GM23338 (cell line): ENCODE measurements around the gene EHD3. TPM values are rescaled to one million over a fixed set of nuclear protein-coding genes. Genes with fewer than 3 reads are reported as not detected.

Source experiments
- ATAC-seq: fragments of 200-7000 bp; cut with Tn5 transposase; 3 replicates; pipeline ENCODE4 v1.9.1; 2020
- DNase-seq: peaks from one replicate; pipeline ENCODE4 v3.0.0-alpha.2; 2015; ENCODE audit warnings: low spot score
- H2AFZ ChIP-seq: fragments of 200-600 bp; sonication (generic); 2 replicates; pipeline ENCODE4 v1.8.0; 2016; ENCODE audit warnings: antibody characterized with exemption, mild to moderate bottlenecking, moderate library complexity
- H3F3A ChIP-seq: fragments of 200-600 bp; sonication (generic); replicated peaks from 2 replicates; pipeline ENCODE4 v1.8.0; 2017; ENCODE audit warnings: antibody characterized with exemption, mixed run types, low read depth
- H3K27ac ChIP-seq: fragments of 200-600 bp; sonication (generic); 2 replicates; pipeline ENCODE4 v1.6.1; 2016; ENCODE audit warnings: low read depth
- H3K27me3 ChIP-seq: fragments of 200-600 bp; sonication (generic); 2 replicates; pipeline ENCODE4 v1.8.0; 2016; ENCODE audit warnings: mild to moderate bottlenecking, mixed run types, moderate library complexity; ENCODE audit not compliant: insufficient read depth
- H3K36me3 ChIP-seq: fragments of 200-600 bp; sonication (generic); 2 replicates; pipeline ENCODE4 v1.8.0; 2016; ENCODE audit warnings: mild to moderate bottlenecking; ENCODE audit not compliant: insufficient read depth
- H3K4me1 ChIP-seq: fragments of 200-600 bp; sonication (generic); 2 replicates; pipeline ENCODE4 v1.8.0; 2016; ENCODE audit warnings: mild to moderate bottlenecking, moderate library complexity; ENCODE audit not compliant: insufficient read depth
- H3K4me2 ChIP-seq: fragments of 200-600 bp; sonication (generic); 2 replicates; pipeline ENCODE4 v1.7.1; 2017; ENCODE audit warnings: mixed run types
- H3K4me3 ChIP-seq: fragments of 200-600 bp; sonication (generic); 2 replicates; pipeline ENCODE4 v1.6.1; 2016; ENCODE audit warnings: mixed run types
- H3K79me2 ChIP-seq: fragments of 200-600 bp; sonication (generic); replicated peaks from 2 replicates; pipeline ENCODE4 v1.8.0; 2017; ENCODE audit warnings: mild to moderate bottlenecking; ENCODE audit not compliant: insufficient read depth
- H3K9me2 ChIP-seq: fragments of 200-600 bp; sonication (generic); 2 replicates; pipeline ENCODE4 v1.8.0; 2017; ENCODE audit not compliant: insufficient read depth
- H4K20me1 ChIP-seq: fragments of 200-600 bp; sonication (generic); replicated peaks from 2 replicates; pipeline ENCODE4 v1.8.0; 2017; ENCODE audit warnings: mild to moderate bottlenecking; ENCODE audit not compliant: insufficient read depth
- H3K27ac Mint-ChIP-seq: 2 replicates; pipeline ENCODE4 v1.8.0; 2020; ENCODE audit warnings: inconsistent platforms, mild to moderate bottlenecking, moderate library complexity, mixed read lengths
- H3K27me3 Mint-ChIP-seq: 3 replicates; pipeline ENCODE4 v1.8.0; 2022; ENCODE audit warnings: low read depth, mild to moderate bottlenecking, moderate library complexity, mixed read lengths, inconsistent platforms; ENCODE audit not compliant: insufficient read depth, poor library complexity
- H3K36me3 Mint-ChIP-seq: 3 replicates; pipeline ENCODE4 v1.8.0; 2021; ENCODE audit warnings: low read depth, mild to moderate bottlenecking, inconsistent platforms, moderate library complexity, mixed read lengths
- H3K4me1 Mint-ChIP-seq: 3 replicates; pipeline ENCODE4 v1.8.0; 2020; ENCODE audit warnings: mild to moderate bottlenecking, inconsistent platforms, mixed read lengths
- H3K4me3 Mint-ChIP-seq: 3 replicates; pipeline ENCODE4 v1.8.0; 2021; ENCODE audit warnings: moderate library complexity, mild to moderate bottlenecking, inconsistent platforms, mixed read lengths
- H3K9me3 Mint-ChIP-seq: 3 replicates; pipeline ENCODE4 v1.8.0; 2020; ENCODE audit warnings: moderate library complexity, mild to moderate bottlenecking, inconsistent platforms, mixed read lengths
- EZH2 ChIP-seq: fragments of 200-600 bp; sonication (generic); IDR thresholded peaks from one replicate; pipeline ENCODE4 v1.8.0; 2017; ENCODE audit warnings: antibody characterized with exemption, mild to moderate bottlenecking, low read depth; ENCODE audit not compliant: unreplicated experiment
- NANOG ChIP-seq: IDR thresholded peaks from 2 replicates; pipeline ENCODE4 v1.6.1; 2016; ENCODE audit warnings: antibody characterized with exemption, borderline replicate concordance
- POLR2AphosphoS5 ChIP-seq: IDR thresholded peaks from 2 replicates; pipeline ENCODE4 v1.6.1; 2016; ENCODE audit warnings: antibody characterized with exemption, low read depth
- ZNF331 ChIP-seq: fragments of 250-450 bp; sonication (Bioruptor Pico); IDR thresholded peaks from 2 replicates; pipeline ENCODE4 v1.5.0; 2020; ENCODE audit warnings: low read depth, mild to moderate bottlenecking, moderate library complexity
- polyA plus RNA-seq: library from polyadenylated mRNA; unstranded; fragments of >200 nt; fragmentation: Nextera tagmentation; extraction: Ambion mirVana; gene quantifications from 2 replicates; pipeline ENCODE4 v1.2.1, GENCODE V29; 2016
- total RNA-seq: library from RNA; depleted of rRNA; stranded (reverse); fragments of >200 nt; shearing (Covaris generic); gene quantifications from 2 replicates; pipeline ENCODE4 v1.2.3, GENCODE V29; 2014
- TF ChIP-seq, protein P1 (sequence below): IDR thresholded peaks from one replicate; pipeline ENCODE4 v1.6.1; 2018; ENCODE audit warnings: antibody characterized with exemption; ENCODE audit not compliant: unreplicated experiment
- TF ChIP-seq, protein P2 (sequence below): fragments of 250-450 bp; sonication (Bioruptor Pico); IDR thresholded peaks from 2 replicates; pipeline ENCODE4 v1.5.0; 2020; ENCODE audit warnings: mild to moderate bottlenecking, moderate library complexity
- TF ChIP-seq, protein P3 (sequence below): IDR thresholded peaks from 2 replicates; pipeline ENCODE4 v1.6.1; 2016; ENCODE audit warnings: antibody characterized with exemption
- TF ChIP-seq, protein P4 (sequence below), 2 experiments: fragments of 200-600 bp in 1 of 2; sonication (generic) in 1 of 2; conservative IDR thresholded peaks; 2 replicates each; pipeline versions ENCODE4 v1.5.1 to v1.6.1; 2016 to 2017; ENCODE audit warnings: antibody characterized with exemption in 2 of 2, low read depth in 2 of 2, mild to moderate bottlenecking in 2 of 2, moderate library complexity in 1 of 2

EHD3 gene
- total and polyA plus RNA-seq, 2 experiments from 2014 or later: 3.3 to 12.6 TPM

DNA sequence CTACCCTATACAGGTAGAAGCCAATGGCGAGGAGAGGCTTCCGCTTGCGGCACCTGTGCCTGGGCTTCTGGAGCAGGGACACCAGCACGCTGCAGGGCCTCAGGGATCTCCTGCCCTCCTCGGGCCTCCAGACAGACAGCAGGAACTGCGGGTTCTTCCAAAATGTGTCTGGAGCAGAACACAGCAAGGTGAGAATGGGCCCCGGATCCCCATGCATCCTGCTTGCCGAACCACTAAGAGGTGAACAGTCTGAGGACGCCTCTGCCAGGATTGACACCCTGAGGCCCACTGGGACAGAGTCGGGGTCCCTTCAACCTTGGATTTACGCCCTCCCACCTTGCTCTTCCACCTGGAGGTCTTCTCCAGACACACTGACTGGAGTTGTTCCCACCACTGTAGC, 42.0 kb upstream of the EHD3 start:
- Histone ChIP-seq H3K4me2 (no peak overlapping the region), H3K27ac (no peak overlapping the region), H3K4me1 (no peaks in the 10 kb centered on the region), H2AFZ (no peak overlapping the region), H3K36me3 (no peaks in the 10 kb centered on the region), H3K79me2 (no peaks in the 10 kb centered on the region), H3K27me3 (no peaks in the 10 kb centered on the region), H4K20me1 (no peaks in the 10 kb centered on the region), H3K4me3 (no peak overlapping the region), H3F3A (no peaks in the 10 kb centered on the region), H3K9me2 (no peaks in the 10 kb centered on the region; the same call in 1 of the 2 replicates)
- no peak overlapping the region for H3K4me3 Mint-ChIP-seq
- peaks cover 8% of the 10 kb centered on the region for H3K27me3 Mint-ChIP-seq
- H3K27ac Mint-ChIP-seq: no peak overlapping the region
- TF ChIP-seq NANOG (no peak), POLR2AphosphoS5 (no peak), ZNF331 (CRISPR knock-in tag) (no peak), EZH2 (no peak)
- TF ChIP-seq, protein P1, sequence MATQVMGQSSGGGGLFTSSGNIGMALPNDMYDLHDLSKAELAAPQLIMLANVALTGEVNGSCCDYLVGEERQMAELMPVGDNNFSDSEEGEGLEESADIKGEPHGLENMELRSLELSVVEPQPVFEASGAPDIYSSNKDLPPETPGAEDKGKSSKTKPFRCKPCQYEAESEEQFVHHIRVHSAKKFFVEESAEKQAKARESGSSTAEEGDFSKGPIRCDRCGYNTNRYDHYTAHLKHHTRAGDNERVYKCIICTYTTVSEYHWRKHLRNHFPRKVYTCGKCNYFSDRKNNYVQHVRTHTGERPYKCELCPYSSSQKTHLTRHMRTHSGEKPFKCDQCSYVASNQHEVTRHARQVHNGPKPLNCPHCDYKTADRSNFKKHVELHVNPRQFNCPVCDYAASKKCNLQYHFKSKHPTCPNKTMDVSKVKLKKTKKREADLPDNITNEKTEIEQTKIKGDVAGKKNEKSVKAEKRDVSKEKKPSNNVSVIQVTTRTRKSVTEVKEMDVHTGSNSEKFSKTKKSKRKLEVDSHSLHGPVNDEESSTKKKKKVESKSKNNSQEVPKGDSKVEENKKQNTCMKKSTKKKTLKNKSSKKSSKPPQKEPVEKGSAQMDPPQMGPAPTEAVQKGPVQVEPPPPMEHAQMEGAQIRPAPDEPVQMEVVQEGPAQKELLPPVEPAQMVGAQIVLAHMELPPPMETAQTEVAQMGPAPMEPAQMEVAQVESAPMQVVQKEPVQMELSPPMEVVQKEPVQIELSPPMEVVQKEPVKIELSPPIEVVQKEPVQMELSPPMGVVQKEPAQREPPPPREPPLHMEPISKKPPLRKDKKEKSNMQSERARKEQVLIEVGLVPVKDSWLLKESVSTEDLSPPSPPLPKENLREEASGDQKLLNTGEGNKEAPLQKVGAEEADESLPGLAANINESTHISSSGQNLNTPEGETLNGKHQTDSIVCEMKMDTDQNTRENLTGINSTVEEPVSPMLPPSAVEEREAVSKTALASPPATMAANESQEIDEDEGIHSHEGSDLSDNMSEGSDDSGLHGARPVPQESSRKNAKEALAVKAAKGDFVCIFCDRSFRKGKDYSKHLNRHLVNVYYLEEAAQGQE: no peak
- TF ChIP-seq, protein P2, sequence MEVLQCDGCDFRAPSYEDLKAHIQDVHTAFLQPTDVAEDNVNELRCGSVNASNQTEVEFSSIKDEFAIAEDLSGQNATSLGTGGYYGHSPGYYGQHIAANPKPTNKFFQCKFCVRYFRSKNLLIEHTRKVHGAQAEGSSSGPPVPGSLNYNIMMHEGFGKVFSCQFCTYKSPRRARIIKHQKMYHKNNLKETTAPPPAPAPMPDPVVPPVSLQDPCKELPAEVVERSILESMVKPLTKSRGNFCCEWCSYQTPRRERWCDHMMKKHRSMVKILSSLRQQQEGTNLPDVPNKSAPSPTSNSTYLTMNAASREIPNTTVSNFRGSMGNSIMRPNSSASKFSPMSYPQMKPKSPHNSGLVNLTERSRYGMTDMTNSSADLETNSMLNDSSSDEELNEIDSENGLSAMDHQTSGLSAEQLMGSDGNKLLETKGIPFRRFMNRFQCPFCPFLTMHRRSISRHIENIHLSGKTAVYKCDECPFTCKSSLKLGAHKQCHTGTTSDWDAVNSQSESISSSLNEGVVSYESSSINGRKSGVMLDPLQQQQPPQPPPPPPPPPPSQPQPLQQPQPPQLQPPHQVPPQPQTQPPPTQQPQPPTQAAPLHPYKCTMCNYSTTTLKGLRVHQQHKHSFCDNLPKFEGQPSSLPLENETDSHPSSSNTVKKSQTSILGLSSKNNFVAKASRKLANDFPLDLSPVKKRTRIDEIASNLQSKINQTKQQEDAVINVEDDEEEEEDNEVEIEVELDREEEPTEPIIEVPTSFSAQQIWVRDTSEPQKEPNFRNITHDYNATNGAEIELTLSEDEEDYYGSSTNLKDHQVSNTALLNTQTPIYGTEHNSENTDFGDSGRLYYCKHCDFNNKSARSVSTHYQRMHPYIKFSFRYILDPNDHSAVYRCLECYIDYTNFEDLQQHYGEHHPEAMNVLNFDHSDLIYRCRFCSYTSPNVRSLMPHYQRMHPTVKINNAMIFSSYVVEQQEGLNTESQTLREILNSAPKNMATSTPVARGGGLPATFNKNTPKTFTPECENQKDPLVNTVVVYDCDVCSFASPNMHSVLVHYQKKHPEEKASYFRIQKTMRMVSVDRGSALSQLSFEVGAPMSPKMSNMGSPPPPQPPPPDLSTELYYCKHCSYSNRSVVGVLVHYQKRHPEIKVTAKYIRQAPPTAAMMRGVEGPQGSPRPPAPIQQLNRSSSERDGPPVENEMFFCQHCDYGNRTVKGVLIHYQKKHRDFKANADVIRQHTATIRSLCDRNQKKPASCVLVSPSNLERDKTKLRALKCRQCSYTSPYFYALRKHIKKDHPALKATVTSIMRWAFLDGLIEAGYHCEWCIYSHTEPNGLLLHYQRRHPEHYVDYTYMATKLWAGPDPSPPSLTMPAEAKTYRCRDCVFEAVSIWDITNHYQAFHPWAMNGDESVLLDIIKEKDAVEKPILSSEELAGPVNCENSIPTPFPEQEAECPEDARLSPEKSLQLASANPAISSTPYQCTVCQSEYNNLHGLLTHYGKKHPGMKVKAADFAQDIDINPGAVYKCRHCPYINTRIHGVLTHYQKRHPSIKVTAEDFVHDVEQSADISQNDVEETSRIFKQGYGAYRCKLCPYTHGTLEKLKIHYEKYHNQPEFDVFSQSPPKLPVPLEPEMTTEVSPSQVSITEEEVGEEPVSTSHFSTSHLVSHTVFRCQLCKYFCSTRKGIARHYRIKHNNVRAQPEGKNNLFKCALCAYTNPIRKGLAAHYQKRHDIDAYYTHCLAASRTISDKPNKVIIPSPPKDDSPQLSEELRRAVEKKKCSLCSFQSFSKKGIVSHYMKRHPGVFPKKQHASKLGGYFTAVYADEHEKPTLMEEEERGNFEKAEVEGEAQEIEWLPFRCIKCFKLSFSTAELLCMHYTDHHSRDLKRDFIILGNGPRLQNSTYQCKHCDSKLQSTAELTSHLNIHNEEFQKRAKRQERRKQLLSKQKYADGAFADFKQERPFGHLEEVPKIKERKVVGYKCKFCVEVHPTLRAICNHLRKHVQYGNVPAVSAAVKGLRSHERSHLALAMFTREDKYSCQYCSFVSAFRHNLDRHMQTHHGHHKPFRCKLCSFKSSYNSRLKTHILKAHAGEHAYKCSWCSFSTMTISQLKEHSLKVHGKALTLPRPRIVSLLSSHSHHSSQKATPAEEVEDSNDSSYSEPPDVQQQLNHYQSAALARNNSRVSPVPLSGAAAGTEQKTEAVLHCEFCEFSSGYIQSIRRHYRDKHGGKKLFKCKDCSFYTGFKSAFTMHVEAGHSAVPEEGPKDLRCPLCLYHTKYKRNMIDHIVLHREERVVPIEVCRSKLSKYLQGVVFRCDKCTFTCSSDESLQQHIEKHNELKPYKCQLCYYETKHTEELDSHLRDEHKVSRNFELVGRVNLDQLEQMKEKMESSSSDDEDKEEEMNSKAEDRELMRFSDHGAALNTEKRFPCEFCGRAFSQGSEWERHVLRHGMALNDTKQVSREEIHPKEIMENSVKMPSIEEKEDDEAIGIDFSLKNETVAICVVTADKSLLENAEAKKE (CRISPR knock-in tag): no peak
- TF ChIP-seq, protein P3, sequence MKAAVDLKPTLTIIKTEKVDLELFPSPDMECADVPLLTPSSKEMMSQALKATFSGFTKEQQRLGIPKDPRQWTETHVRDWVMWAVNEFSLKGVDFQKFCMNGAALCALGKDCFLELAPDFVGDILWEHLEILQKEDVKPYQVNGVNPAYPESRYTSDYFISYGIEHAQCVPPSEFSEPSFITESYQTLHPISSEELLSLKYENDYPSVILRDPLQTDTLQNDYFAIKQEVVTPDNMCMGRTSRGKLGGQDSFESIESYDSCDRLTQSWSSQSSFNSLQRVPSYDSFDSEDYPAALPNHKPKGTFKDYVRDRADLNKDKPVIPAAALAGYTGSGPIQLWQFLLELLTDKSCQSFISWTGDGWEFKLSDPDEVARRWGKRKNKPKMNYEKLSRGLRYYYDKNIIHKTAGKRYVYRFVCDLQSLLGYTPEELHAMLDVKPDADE: no peak
- TF ChIP-seq, protein P4, sequence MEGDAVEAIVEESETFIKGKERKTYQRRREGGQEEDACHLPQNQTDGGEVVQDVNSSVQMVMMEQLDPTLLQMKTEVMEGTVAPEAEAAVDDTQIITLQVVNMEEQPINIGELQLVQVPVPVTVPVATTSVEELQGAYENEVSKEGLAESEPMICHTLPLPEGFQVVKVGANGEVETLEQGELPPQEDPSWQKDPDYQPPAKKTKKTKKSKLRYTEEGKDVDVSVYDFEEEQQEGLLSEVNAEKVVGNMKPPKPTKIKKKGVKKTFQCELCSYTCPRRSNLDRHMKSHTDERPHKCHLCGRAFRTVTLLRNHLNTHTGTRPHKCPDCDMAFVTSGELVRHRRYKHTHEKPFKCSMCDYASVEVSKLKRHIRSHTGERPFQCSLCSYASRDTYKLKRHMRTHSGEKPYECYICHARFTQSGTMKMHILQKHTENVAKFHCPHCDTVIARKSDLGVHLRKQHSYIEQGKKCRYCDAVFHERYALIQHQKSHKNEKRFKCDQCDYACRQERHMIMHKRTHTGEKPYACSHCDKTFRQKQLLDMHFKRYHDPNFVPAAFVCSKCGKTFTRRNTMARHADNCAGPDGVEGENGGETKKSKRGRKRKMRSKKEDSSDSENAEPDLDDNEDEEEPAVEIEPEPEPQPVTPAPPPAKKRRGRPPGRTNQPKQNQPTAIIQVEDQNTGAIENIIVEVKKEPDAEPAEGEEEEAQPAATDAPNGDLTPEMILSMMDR (conservative IDR thresholded peaks at IDR 0.05; ENCODE audit: low read depth in 2 of 2): no peak
- DNase-seq (no peak), ATAC-seq (no peak)
- peaks cover 6% of the 10 kb centered on the region; the same call in 2 of the 3 replicates for H3K4me1 Mint-ChIP-seq
- H3K9me3 Mint-ChIP-seq: no peaks in the 10 kb centered on the region
- no peaks in the 10 kb centered on the region for H3K36me3 Mint-ChIP-seq
